Hepatocyte (in vitro differentiated cells): Measurements from ENCODE around the gene PCK1. TPM values are rescaled to one million over a fixed set of nuclear protein-coding genes. Genes with fewer than 3 reads are reported as not detected.

Experiments
- DNase-seq: peaks from one replicate; pipeline ENCODE4 v3.0.0-alpha.2; 2016; ENCODE audit warnings: low spot score
- H2AFZ ChIP-seq: fragments of 200-600 bp; sonication (generic); 2 replicates; pipeline ENCODE4 v1.6.0; 2016; ENCODE audit warnings: antibody characterized with exemption, mild to moderate bottlenecking
- H3K27ac ChIP-seq: fragments of 200-600 bp; sonication (generic); 2 replicates; pipeline ENCODE4 v1.5.1; 2016; ENCODE audit warnings: mild to moderate bottlenecking
- H3K27me3 ChIP-seq: fragments of 200-600 bp; sonication (generic); 2 replicates; pipeline ENCODE4 v1.6.1; 2016
- H3K36me3 ChIP-seq: fragments of 200-600 bp; sonication (generic); replicated peaks from 2 replicates; pipeline ENCODE4 v1.5.1; 2016; ENCODE audit warnings: low read depth; ENCODE audit not compliant: insufficient read depth
- H3K4me1 ChIP-seq: fragments of 200-600 bp; sonication (generic); 2 replicates; pipeline ENCODE4 v1.5.1; 2016; ENCODE audit warnings: mild to moderate bottlenecking, moderate library complexity; ENCODE audit not compliant: insufficient read depth
- H3K4me2 ChIP-seq: fragments of 200-600 bp; sonication (generic); 2 replicates; pipeline ENCODE4 v1.6.0; 2016
- H3K4me3 ChIP-seq: fragments of 200-600 bp; sonication (generic); 2 replicates; pipeline ENCODE4 v1.5.1; 2016; ENCODE audit warnings: mild to moderate bottlenecking
- H3K79me2 ChIP-seq: fragments of 200-600 bp; sonication (generic); 2 replicates; pipeline ENCODE4 v1.6.0; 2017; ENCODE audit warnings: mild to moderate bottlenecking
- H3K9me2 ChIP-seq: fragments of 200-600 bp; sonication (generic); replicated peaks from 2 replicates; pipeline ENCODE4 v1.6.0; 2017; ENCODE audit warnings: mild to moderate bottlenecking; ENCODE audit not compliant: insufficient read depth
- H3K9me3 ChIP-seq: fragments of 200-600 bp; sonication (generic); 2 replicates; pipeline ENCODE4 v1.5.1; 2016; ENCODE audit warnings: low read depth, mild to moderate bottlenecking
- H4K20me1 ChIP-seq: fragments of 200-600 bp; sonication (generic); 2 replicates; pipeline ENCODE4 v1.6.0; 2016; ENCODE audit warnings: mild to moderate bottlenecking; ENCODE audit not compliant: insufficient read depth, poor library complexity, severe bottlenecking
- EZH2 ChIP-seq: fragments of 200-600 bp; sonication (generic); IDR thresholded peaks from 2 replicates; pipeline ENCODE4 v1.6.1; 2016; ENCODE audit warnings: antibody characterized with exemption, mild to moderate bottlenecking, borderline replicate concordance
- EZH2phosphoT487 ChIP-seq: fragments of 200-600 bp; sonication (generic); IDR thresholded peaks from one replicate; pipeline ENCODE4 v1.6.1; 2018; ENCODE audit warnings: antibody characterized with exemption, mild to moderate bottlenecking, low read depth, moderate library complexity; ENCODE audit not compliant: unreplicated experiment, severe bottlenecking
- WGBS: methylation state at CpG from one replicate; pipeline ENCODE4 v1.1.6; 2016; ENCODE audit warnings: low lambda C conversion rate; ENCODE audit errors: missing lambda C conversion rate; 5-methylcytosine and 5-hydroxymethylcytosine counted together
- polyA plus RNA-seq: library from polyadenylated mRNA; unstranded; fragments of >200 nt; fragmentation: Nextera tagmentation; extraction: Ambion mirVana; gene quantifications from 2 replicates; pipeline ENCODE4 v1.2.1, GENCODE V29; 2016
- total RNA-seq: library from RNA; depleted of rRNA; stranded (reverse); fragments of >200 nt; gene quantifications from 2 replicates; pipeline ENCODE4 v1.2.3, GENCODE V29; 2014
- TF ChIP-seq, protein P1 (sequence below): fragments of 200-600 bp; sonication (generic); IDR thresholded peaks from 2 replicates; pipeline ENCODE4 v1.5.1; 2016; ENCODE audit warnings: antibody characterized with exemption, mild to moderate bottlenecking; ENCODE audit not compliant: poor library complexity

Gene PCK1
- total and polyA plus RNA-seq, 2 experiments from 2014 or later: 11.6 to 12.8 TPM

GRCh38 chr20:57616143-57616951, 55.4 kb downstream of the PCK1 start:
- no peak overlapping the region for H3K27ac ChIP-seq
- no peaks in the 10 kb centered on the region for H3K79me2 ChIP-seq
- no peaks in the 10 kb centered on the region for H3K27me3 ChIP-seq
- H3K36me3 ChIP-seq: no peaks in the 10 kb centered on the region
- H3K4me1 ChIP-seq: no peaks in the 10 kb centered on the region
- no peak overlapping the region for H2AFZ ChIP-seq
- H3K4me2 ChIP-seq: no peak overlapping the region
- WGBS: 92% methylated on average over 20 of the region's 20 CpGs
- no peaks in the 10 kb centered on the region for H3K9me2 ChIP-seq
- no peaks in the 10 kb centered on the region for H4K20me1 ChIP-seq
- H3K4me3 ChIP-seq: no peak overlapping the region
- TF ChIP-seq, protein P1, sequence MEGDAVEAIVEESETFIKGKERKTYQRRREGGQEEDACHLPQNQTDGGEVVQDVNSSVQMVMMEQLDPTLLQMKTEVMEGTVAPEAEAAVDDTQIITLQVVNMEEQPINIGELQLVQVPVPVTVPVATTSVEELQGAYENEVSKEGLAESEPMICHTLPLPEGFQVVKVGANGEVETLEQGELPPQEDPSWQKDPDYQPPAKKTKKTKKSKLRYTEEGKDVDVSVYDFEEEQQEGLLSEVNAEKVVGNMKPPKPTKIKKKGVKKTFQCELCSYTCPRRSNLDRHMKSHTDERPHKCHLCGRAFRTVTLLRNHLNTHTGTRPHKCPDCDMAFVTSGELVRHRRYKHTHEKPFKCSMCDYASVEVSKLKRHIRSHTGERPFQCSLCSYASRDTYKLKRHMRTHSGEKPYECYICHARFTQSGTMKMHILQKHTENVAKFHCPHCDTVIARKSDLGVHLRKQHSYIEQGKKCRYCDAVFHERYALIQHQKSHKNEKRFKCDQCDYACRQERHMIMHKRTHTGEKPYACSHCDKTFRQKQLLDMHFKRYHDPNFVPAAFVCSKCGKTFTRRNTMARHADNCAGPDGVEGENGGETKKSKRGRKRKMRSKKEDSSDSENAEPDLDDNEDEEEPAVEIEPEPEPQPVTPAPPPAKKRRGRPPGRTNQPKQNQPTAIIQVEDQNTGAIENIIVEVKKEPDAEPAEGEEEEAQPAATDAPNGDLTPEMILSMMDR: no peak
- no peak for TF ChIP-seq EZH2phosphoT487
- TF ChIP-seq EZH2: no peak
- DNase-seq: no peak
- no peaks in the 10 kb centered on the region for H3K9me3 ChIP-seq

DNA sequence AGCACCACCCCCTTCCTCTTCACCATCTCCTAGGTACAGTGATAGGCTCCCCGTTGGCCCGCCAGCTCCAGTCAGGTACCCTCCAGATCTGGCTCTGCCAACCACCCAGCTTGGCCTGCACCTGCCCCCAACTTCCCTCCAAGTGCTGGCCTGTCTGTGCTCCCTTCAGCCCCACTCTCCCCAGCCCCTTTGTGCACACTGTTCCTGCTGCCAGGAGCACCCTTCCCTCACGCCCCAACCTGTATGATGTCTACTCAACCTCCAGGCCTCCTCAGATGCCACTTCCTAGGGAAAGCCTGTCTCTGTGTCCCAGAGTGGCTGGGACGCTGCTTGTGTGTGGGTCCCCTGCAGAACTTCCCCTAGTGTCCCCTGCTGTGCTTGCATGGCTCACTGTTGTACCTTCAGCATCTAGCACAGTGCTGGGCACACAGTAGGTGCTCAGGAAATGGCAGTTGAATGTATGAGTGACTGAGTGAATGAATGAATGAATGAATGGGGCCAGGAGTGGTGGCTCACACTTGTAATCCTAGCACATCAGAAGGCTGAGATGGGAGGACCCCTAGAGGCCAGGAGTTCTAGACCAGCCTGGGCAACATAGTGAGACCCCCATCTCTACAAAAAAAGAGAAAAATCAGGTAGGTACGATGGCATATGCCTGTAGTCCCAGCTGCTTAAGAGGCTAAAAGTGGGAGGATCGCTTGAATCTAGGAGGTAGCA, 56.3 kb downstream of the PCK1 start:
- Histone ChIP-seq H3K27ac (no peak overlapping the region), H3K9me2 (no peaks in the 10 kb centered on the region), H3K4me2 (no peak overlapping the region), H3K4me3 (no peak overlapping the region), H3K36me3 (no peaks in the 10 kb centered on the region), H2AFZ (no peak overlapping the region), H3K79me2 (no peaks in the 10 kb centered on the region), H3K9me3 (no peaks in the 10 kb centered on the region), H4K20me1 (no peaks in the 10 kb centered on the region), H3K27me3 (no peaks in the 10 kb centered on the region), H3K4me1 (no peaks in the 10 kb centered on the region)
- no peak for DNase-seq
- TF ChIP-seq, protein P1: no peak
- whole genome bisulfite sequencing: 95% methylated on average over 6 of the region's 6 CpGs

Other genes with a start within 250 kb of the PCK1 start
- not detected in 2 replicates for gene SPO11, start 231.3 kb upstream of the PCK1 start, total RNA-seq
- not detected in 2 replicates for gene SPO11, start 231.3 kb upstream of the PCK1 start, polyA plus RNA-seq
- gene RAE1, start 209.9 kb upstream of the PCK1 start, total RNA-seq: 26.9 and 35.8 TPM in 2 replicates
- 36.3 and 43.3 TPM in 2 replicates for gene RAE1, start 209.9 kb upstream of the PCK1 start, polyA plus RNA-seq
- 16.1 and 18.1 TPM in 2 replicates for gene RBM38, start 169.7 kb upstream of the PCK1 start, total RNA-seq
- gene RBM38, start 169.7 kb upstream of the PCK1 start, polyA plus RNA-seq: 15.6 and 19.6 TPM in 2 replicates
- gene CTCFL, start 36.0 kb upstream of the PCK1 start, total RNA-seq: 0.12 TPM in 1 of 2 replicates, not detected in the other
- not detected in 2 replicates for gene CTCFL, start 36.0 kb upstream of the PCK1 start, polyA plus RNA-seq
- not detected in 2 replicates for gene ZBP1, start 59.3 kb downstream of the PCK1 start, total RNA-seq
- not detected in 2 replicates for gene ZBP1, start 59.3 kb downstream of the PCK1 start, polyA plus RNA-seq
- 6.8 and 9.2 TPM in 2 replicates for gene PMEPA1, start 148.9 kb downstream of the PCK1 start, total RNA-seq
- gene PMEPA1, start 148.9 kb downstream of the PCK1 start, polyA plus RNA-seq: 34.1 and 40.3 TPM in 2 replicates